HG03064 (cell line): Measurements from ENCODE around the gene KMT2C.
"Not testable (repeated sequence)": the region's sequence is repeated elsewhere in the genome, so short reads cannot be mapped to it uniquely, and the experiment has no call there.

Experiments
- ATAC-seq: cut with Tn5 transposase; IDR thresholded peaks from one replicate; pipeline ENCODE4 v1.9.1; 2021; ENCODE audit warnings: low read depth; ENCODE audit not compliant: unreplicated experiment

The KMT2C gene

DNA sequence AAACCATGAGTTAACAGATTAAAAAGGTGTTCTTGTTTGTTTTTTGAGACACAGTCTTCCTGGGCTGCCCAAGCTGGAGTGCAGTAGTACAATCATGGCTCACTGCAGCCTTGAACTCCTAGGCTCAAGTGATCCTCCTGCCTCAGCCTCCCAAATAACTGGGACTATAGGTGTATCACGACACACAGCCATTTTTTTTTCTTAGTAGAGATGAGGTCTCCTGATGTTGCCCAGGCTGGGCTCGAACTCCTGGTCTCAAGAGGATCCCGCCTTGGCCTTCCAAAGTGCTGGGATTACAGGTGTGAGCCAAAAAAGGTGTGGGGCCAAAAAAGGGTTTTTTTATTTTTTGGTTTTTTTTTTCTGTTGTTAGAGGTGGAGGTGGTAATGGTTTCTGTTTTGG, 29.3 kb downstream of the KMT2C start:
- ATAC-seq, result no peak

DNA sequence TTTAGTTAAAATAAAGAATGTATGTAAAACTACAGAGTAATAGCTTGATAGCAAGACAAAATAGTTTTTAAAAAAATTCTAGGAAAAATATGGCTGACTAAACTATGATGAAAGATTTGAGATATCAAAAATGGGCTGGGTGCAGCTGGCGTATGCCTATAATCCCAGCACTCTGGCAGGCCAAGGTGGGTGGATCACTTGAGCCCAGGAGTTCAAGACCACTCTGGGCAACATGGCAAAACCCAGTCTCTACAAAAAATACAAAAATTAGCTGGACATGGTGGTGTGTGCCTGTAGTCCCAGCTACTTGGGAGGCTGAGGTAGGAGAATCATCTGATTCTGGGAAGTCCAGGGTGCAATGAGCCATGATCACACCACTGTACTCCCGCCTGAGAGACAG, 29.8 kb downstream of the KMT2C start:
- ATAC-seq, result not testable (repeated sequence)

DNA sequence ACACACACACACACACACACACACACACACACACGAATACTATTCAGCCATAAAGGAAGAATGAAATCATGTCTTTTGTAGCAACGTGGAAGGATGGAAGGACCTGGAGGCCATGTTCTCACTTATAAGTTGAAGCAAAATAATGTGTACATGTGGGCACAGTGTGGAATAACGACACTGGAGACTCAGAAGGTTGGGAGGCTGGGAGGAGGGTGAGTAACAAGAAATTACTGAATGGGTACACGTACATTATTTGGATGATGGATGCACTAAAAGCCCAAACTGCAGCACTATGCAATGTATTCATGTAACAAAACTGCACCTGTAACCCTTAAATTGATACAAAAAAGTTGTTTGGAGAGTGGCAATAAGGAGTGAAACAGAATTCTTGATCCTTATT, 32.1 kb downstream of the KMT2C start:
- no peak for ATAC-seq

DNA sequence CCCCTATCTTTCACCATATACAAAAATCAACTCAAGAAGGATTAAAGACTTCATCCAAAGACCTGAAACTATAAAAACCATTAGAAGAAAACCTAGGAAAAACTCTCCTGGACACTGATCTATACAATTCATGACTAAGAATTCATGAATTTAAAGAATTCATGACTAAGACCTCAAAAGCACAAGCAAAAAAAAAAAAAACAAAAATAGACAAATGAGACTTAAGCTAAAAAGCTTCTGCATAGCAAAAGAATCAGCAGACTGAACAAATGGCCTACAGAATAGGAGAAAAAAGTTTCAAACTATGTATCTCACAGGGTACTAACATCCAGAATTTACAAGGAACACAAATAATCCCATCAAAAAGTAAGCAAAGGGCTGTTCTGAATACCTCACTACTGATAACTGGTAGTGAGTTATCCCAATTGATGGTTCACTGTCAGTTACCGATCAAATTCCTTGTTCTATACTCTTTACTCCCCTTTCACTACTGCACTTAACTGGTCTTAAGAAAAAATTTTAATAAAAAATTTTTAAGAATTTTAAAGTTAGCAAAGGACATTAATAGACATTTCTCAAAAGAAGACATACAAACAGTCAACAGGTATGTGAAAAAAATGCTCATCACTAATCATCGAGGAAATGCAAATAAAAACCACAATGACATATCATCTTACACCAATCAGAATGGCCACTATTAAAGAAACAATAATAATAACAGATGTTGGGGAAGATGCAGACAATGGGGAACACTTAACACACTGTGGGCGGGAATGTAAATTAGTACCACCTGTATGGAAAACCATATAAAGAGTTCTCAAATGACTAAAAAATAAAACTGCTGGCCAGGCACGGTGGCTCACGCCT, 33.2 kb downstream of the KMT2C start:
- ATAC-seq, result no peak

DNA sequence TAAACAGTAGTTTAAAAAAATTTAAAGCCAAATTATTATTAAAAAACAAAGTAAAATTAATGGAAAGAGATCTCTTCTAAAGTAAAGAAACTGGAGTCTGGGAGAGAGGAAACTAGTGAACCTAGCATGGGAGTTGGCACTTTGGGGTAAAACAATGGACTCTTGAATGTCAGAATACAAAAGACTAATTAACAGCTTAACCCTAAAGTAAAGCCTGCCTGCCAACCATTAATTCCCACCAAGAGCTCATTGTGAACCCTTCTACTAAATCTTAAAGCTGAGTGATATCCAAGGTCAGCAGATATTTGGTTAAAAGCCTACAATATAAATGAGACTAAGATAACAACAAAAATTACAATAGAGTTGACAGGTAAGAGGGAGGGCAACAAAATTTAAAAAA, 36.5 kb downstream of the KMT2C start:
- no peak for ATAC-seq

DNA sequence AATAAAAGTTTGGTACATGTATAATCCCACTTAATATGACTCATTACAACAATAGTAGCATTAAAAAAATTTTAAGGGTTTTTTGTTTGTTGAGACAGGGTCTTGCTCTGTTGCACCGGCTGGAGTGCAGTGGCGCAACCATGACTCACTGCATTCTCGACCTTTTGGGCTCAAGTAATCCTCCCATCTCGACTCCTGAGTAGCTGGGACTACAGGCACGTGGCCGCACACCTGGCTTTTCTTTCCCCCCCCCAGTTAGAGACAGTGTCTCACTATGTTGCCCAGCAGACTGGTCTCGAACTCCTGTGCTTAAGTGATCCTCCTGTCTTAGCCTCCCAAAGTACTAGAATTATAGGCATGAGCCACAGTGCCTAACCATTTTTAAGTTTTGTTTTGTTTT, 40.7 kb downstream of the KMT2C start:
- ATAC-seq, result no peak

DNA sequence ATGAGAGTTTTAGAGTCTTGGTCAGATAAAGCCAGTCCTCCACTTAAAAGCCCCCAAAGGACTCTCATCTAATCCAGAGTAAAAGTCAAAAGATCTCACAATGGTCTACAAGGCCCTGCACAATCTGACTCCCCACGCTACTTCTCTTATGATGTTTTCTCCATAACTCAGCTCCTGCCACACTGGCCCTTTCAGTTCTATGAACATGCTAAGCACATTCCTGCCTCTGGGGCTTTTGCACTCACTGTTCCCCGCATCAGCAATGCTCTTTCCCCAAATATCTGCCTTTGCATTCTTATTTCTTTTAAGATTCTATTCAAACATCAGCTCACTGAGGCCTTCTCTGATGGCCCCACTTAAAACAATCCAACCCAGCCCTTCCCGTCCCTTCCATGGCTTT, 41.6 kb downstream of the KMT2C start:
- ATAC-seq, result not testable (repeated sequence)

DNA sequence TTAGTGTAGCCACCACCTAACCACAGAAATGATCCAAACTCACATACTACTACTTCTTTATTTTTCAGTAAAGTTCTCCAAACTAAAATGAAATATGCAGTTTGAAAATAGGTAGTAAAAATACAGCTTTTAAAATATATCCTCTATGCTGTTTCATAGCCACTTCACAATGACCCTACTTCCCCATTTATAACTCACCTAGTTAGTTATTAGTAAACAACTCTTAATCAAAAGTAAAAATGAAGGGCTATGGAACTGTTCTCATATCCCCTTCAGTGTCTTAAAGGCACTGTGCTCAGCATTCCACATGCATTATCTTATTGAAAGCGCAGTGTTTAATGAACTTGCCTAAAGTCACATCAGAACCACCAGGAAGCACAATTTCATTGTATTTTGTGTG, 43.5 kb downstream of the KMT2C start:
- no peak for ATAC-seq

DNA sequence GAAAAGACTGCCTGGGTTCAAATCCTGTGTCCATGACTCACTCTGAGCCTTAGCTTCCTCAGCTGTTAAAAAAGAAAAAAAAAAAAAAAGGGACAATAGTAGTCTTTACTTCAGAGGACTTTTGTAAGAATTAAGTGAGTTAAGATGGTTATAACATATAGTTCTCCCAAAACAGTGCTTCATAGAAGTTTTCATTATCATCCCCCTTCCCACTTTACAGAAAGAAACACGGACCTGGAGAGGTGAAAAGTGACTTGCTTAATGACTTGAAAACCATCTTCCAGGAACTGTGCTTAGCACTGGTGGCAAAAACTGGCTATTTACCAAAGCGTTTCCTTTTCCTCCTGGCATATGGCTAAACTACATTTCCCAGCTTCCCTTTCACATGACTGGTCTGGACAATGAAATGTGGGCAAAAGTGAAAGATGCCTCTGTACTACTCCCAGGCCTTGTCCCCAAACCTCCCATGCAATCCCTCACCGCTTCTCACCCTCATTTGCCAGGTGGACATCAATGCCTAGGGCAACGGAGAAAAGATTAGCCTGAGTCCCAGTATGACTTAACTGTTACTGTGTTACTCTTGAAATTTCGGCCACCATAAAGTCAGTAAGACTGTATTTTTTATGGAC, 49.6 kb downstream of the KMT2C start:
- not testable (repeated sequence) for ATAC-seq

DNA sequence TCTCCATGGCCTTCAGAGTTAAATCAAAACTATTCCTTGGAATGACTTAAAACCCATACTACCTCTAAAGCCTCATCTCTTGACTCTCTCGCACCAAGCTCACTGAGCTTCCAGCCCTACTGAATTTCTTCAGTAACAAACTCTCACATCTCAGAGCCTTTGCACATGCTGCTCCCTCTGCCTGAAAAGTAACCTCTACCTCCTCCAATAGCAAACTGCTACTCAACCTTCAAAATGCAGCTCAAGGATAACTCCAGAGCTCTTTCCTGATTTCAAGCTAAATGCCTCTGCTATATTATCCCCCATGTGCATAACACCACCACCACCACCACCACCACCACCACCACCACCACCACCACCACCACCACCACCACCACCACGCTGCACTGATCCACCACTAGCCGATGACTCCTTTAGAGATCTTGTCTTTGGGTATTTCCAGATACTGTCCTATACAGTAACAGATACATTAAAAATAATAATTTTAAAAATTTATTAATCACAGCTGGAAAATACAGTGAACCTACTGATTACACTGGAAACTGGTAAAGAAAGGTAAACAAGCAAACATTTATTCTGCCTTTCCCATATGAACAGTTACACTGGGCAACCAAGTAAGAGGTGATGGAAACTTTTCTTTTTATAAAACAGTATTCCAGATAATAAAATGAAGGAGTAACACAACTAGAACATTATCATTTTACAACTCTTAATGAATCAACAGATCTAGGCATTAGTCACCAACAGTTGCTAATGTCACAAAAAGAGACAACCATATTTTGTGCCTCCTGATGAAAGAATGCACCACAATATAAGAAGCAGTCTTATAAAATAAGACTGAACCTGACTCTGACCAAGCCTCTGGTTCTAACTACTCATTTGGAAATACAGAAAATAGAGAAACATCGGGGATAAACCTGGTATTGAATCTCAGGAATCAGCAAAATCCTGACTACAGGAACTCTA, 51.3 kb downstream of the KMT2C start:
- not testable (repeated sequence) for ATAC-seq

DNA sequence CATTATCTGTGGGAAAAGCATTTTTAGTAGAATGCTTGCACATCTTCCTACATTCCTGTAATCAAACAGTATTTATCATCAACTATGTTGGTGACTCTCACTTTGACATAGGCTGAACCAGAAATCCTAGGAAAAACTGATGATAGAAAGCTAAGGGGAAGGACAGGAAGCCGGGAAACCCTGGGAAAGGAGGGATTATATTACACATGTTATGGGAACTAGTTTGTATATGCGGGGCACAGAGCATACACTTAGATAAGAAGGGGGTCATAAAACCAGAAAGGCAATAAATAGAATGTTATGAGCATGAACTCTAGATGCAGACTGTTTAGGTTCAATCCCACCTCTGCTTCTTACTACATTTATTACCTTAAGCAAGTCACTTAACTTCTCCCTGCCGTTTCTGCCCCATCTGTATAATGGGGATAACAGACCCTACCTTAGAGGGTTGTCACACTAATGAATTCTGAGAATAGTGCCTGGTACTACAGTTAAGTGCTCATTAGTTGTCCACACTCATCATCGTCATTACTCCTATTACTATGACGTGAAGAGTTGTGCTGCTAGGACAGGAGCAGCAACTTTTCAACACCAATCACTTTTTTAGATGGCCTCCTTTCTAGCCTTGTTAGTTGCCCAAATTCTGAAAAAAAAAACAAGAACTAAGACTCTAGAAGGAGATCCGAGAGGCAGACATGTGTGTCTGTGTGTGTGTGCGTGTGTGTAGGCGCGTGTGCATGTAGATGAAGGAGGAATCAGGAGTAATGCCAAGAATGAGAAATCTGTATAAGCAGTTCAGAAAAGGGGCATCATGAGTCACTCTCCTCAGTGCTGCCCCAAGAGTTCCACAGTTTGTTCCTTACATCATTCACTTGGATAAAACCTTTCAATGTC, 52.2 kb downstream of the KMT2C start:
- no peak for ATAC-seq

DNA sequence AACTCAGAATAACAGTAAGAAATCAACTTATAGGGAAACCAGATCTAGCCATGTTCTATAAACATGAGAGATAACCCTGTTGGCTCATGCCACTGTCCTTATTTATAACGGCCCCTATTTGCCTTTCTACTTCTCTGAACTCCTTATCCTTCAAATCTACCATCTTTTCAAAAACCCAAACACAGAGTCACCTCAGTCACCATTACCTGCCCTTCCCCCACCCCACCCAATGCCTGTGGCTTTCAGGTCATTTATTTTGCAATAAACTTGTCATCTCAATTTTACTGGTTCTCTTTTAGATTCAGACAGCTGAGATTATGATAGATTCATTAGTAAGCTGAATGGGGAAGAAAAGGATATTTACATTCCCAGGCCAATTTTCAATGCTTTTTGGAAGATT, 53.6 kb downstream of the KMT2C start:
- ATAC-seq, result no peak

DNA sequence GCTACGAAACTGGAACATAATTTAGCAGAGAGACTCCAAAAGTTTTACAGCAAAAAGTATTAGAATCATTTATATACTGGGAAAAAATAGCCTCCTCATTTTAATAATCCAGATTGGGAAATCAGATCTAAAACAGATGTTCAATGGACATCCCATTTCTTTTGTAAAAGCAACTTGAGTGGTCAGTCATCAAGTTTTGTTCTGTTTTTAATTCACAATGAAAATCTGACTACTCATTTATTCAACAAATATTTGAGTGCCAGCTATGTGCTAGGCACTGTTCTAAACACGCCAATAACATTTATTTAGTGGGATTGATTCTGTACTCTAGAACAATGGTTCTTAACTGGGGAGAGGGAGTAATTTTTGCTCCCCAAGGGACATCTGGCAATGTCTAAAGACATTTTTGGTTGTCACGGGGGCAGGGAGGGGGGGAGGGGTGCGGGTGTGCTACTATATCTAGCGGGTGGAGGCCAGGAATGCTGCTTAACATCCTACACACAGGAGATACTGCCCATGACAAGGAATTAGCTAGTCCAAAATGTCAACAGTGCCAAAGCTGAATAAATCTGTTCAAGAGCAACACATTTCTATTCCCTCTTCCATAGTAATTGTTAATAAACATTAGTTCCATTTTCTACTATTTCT, 54.7 kb downstream of the KMT2C start:
- ATAC-seq, result not testable (repeated sequence)

DNA sequence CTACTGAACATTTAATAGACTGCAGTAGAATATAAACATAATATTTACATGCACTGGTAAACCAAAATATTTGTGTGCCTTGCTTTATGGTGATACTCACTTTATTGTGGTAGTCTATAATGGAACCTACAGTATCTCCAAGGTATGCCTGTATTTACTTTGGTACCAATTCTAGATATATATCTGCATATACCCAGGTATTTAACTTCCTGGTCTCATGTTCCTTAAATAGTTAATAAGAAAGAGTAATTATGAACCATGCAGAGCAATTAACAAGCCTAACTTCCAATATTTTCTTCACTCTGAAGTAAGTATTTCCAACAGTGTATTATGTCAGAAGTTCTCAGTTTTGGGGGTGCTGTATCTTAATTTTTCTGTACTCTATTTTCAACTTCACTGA, 57.3 kb downstream of the KMT2C start:
- not testable (repeated sequence) for ATAC-seq

DNA sequence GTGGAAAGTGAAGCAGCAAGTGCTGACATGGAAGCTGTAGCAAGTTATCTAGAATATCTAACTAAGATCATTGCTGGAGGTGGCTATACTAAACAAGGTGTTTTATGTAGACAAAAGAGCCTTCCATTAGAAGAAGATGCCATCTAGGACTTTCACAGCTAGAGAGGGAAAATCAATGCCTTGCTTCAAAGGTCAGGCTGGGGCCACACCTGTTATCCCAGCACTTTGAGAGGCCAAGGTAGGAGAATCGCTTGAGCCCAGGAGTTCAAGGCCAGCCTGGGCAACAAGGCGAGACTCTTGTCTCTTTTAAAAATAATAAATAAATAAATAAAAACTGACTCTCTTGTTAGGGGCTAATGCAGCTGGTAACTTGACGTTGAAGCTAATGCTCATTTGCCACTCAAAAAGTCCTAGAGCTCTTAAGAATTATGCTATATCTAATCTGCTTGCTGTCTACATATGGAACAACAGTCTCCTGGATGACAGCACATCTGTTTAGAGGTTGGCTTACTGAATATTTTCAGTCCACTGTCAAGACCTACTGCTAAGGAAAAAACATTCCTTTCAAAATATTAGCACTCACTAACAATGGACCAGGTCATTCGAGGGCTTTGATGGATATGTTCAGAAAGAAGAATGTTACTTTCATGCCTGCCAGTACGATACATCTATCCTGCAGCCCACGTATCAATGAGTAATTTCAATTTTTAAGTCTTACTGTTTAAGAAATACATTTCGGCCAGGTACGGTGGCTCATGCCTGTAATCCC, 58.9 kb downstream of the KMT2C start:
- not testable (repeated sequence) for ATAC-seq

DNA sequence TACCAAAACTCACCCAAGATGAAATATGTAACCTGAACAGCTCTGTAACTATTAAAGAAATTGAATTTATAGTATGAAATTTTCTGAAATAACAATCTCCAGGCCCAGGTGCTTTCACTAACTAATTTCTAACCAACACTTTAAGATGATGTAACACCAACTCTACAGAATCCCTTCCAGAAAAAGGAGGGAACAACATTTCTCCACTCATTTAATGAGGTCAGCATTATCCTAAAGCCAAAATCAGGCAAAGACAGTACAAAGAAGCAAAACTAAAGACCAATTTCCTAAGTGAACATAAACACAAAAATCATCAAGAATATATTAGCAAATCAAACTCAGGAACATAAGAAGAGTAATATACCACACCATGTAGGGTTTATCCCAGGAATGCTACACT, 65.5 kb downstream of the KMT2C start:
- no peak for ATAC-seq

DNA sequence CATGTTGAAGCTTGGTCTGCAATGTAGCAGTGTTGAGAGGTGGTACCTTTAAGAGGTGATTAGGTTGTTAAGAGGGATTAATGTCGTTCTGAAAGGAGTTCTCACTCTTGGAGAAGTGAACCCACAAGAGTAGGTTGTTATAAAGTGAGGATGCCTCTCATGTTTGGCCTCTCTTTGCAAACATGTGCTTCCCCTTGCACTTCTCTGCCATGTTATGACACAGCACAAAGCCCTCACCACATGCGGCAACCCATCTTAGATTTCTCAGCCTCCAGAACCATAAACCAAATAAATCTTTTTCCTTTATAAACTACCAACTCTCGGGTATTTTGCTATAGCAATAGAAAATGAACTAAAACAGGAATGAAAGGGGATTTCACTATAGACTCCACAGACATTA, 66.3 kb downstream of the KMT2C start:
- ATAC-seq, result no peak

DNA sequence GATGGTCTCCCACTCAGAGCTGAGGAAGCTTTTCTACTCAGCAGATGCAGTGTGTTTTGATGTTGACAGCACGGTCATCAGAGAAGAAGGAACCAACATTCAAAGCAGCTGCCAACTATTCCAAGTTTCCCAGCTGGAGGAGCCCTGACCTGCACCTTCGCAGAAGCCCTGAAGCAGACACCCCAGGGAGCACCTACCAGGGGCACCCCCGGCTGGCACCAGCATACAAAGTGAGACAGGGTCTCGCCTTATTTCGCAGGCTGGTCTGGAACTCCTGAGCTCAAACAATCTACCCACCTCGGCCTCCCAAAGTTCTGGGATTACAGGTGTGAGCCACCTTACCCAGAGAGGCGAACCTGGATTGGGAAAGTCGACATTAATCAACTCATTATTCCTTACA, 68.6 kb downstream of the KMT2C start:
- no peak for ATAC-seq

DNA sequence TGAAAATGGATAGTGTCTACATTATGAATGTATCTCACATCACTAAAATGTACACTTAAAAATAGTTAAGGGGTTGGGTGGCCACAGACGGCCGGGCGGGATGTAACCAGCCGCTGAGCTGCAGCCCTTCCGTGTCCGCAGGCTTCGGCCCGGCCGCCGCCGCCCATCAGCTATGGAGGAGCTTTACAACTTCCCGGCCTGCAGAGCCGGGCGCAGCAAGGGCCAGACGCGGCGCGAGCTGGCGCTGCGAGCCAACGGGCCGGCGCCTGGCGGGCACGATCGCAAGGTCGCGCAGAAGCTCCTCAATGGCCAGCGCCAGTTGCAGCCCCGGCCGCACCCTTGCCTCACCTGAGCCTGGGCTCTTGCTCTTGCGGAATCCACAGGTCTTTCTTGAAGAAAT, 69.1 kb downstream of the KMT2C start:
- ATAC-seq, result no peak
